GM23338 (cell line): ENCODE data around the gene HSD17B1. TPM values are rescaled to one million over a fixed set of nuclear protein-coding genes. Genes with fewer than 3 reads are reported as not detected.

Experiments used
- ATAC-seq: fragments of 200-7000 bp; cut with Tn5 transposase; 3 replicates; pipeline ENCODE4 v1.9.1; 2020
- DNase-seq: peaks from one replicate; pipeline ENCODE4 v3.0.0-alpha.2; 2015; ENCODE audit warnings: low spot score
- H2AFZ ChIP-seq: fragments of 200-600 bp; sonication (generic); 2 replicates; pipeline ENCODE4 v1.8.0; 2016; ENCODE audit warnings: antibody characterized with exemption, mild to moderate bottlenecking, moderate library complexity
- H3F3A ChIP-seq: fragments of 200-600 bp; sonication (generic); replicated peaks from 2 replicates; pipeline ENCODE4 v1.8.0; 2017; ENCODE audit warnings: antibody characterized with exemption, mixed run types, low read depth
- H3K27ac ChIP-seq: fragments of 200-600 bp; sonication (generic); 2 replicates; pipeline ENCODE4 v1.6.1; 2016; ENCODE audit warnings: low read depth
- H3K27me3 ChIP-seq: fragments of 200-600 bp; sonication (generic); 2 replicates; pipeline ENCODE4 v1.8.0; 2016; ENCODE audit warnings: mild to moderate bottlenecking, mixed run types, moderate library complexity; ENCODE audit not compliant: insufficient read depth
- H3K36me3 ChIP-seq: fragments of 200-600 bp; sonication (generic); 2 replicates; pipeline ENCODE4 v1.8.0; 2016; ENCODE audit warnings: mild to moderate bottlenecking; ENCODE audit not compliant: insufficient read depth
- H3K4me1 ChIP-seq: fragments of 200-600 bp; sonication (generic); 2 replicates; pipeline ENCODE4 v1.8.0; 2016; ENCODE audit warnings: mild to moderate bottlenecking, moderate library complexity; ENCODE audit not compliant: insufficient read depth
- H3K4me2 ChIP-seq: fragments of 200-600 bp; sonication (generic); 2 replicates; pipeline ENCODE4 v1.7.1; 2017; ENCODE audit warnings: mixed run types
- H3K4me3 ChIP-seq: fragments of 200-600 bp; sonication (generic); 2 replicates; pipeline ENCODE4 v1.6.1; 2016; ENCODE audit warnings: mixed run types
- H3K79me2 ChIP-seq: fragments of 200-600 bp; sonication (generic); replicated peaks from 2 replicates; pipeline ENCODE4 v1.8.0; 2017; ENCODE audit warnings: mild to moderate bottlenecking; ENCODE audit not compliant: insufficient read depth
- H3K9me2 ChIP-seq: fragments of 200-600 bp; sonication (generic); 2 replicates; pipeline ENCODE4 v1.8.0; 2017; ENCODE audit not compliant: insufficient read depth
- H4K20me1 ChIP-seq: fragments of 200-600 bp; sonication (generic); replicated peaks from 2 replicates; pipeline ENCODE4 v1.8.0; 2017; ENCODE audit warnings: mild to moderate bottlenecking; ENCODE audit not compliant: insufficient read depth
- H3K27ac Mint-ChIP-seq: 2 replicates; pipeline ENCODE4 v1.8.0; 2020; ENCODE audit warnings: inconsistent platforms, mild to moderate bottlenecking, moderate library complexity, mixed read lengths
- H3K27me3 Mint-ChIP-seq: 3 replicates; pipeline ENCODE4 v1.8.0; 2022; ENCODE audit warnings: low read depth, mild to moderate bottlenecking, moderate library complexity, mixed read lengths, inconsistent platforms; ENCODE audit not compliant: insufficient read depth, poor library complexity
- H3K36me3 Mint-ChIP-seq: 3 replicates; pipeline ENCODE4 v1.8.0; 2021; ENCODE audit warnings: low read depth, mild to moderate bottlenecking, inconsistent platforms, moderate library complexity, mixed read lengths
- H3K4me1 Mint-ChIP-seq: 3 replicates; pipeline ENCODE4 v1.8.0; 2020; ENCODE audit warnings: mild to moderate bottlenecking, inconsistent platforms, mixed read lengths
- H3K4me3 Mint-ChIP-seq: 3 replicates; pipeline ENCODE4 v1.8.0; 2021; ENCODE audit warnings: moderate library complexity, mild to moderate bottlenecking, inconsistent platforms, mixed read lengths
- H3K9me3 Mint-ChIP-seq: 3 replicates; pipeline ENCODE4 v1.8.0; 2020; ENCODE audit warnings: moderate library complexity, mild to moderate bottlenecking, inconsistent platforms, mixed read lengths
- CREB1 ChIP-seq: fragments of 250-450 bp; sonication (Bioruptor Pico); IDR thresholded peaks from 2 replicates; pipeline ENCODE4 v1.5.0; 2020; ENCODE audit warnings: low read depth, mild to moderate bottlenecking, moderate library complexity
- EZH2 ChIP-seq: fragments of 200-600 bp; sonication (generic); IDR thresholded peaks from one replicate; pipeline ENCODE4 v1.8.0; 2017; ENCODE audit warnings: antibody characterized with exemption, mild to moderate bottlenecking, low read depth; ENCODE audit not compliant: unreplicated experiment
- EZH2phosphoT487 ChIP-seq: fragments of 200-600 bp; sonication (generic); IDR thresholded peaks from one replicate; pipeline ENCODE4 v1.8.1; 2018; ENCODE audit warnings: antibody characterized with exemption; ENCODE audit not compliant: unreplicated experiment
- NANOG ChIP-seq: IDR thresholded peaks from 2 replicates; pipeline ENCODE4 v1.6.1; 2016; ENCODE audit warnings: antibody characterized with exemption, borderline replicate concordance
- POLR2AphosphoS5 ChIP-seq: IDR thresholded peaks from 2 replicates; pipeline ENCODE4 v1.6.1; 2016; ENCODE audit warnings: antibody characterized with exemption, low read depth
- REST ChIP-seq: IDR thresholded peaks from one replicate; pipeline ENCODE4 v1.6.1; 2018; ENCODE audit warnings: antibody characterized with exemption; ENCODE audit not compliant: unreplicated experiment
- STAT1 ChIP-seq: IDR thresholded peaks from one replicate; pipeline ENCODE4 v1.6.1; 2016; ENCODE audit warnings: antibody characterized with exemption; ENCODE audit not compliant: unreplicated experiment
- ZNF114 ChIP-seq: fragments of 250-450 bp; sonication (Bioruptor Pico); IDR thresholded peaks from 2 replicates; pipeline ENCODE4 v1.5.0; 2020; ENCODE audit warnings: mild to moderate bottlenecking, moderate library complexity
- polyA plus RNA-seq: library from polyadenylated mRNA; unstranded; fragments of >200 nt; fragmentation: Nextera tagmentation; extraction: Ambion mirVana; gene quantifications from 2 replicates; pipeline ENCODE4 v1.2.1, GENCODE V29; 2016
- total RNA-seq: library from RNA; depleted of rRNA; stranded (reverse); fragments of >200 nt; shearing (Covaris generic); gene quantifications from 2 replicates; pipeline ENCODE4 v1.2.3, GENCODE V29; 2014
- TF ChIP-seq, protein P1 (sequence below): fragments of 250-450 bp; sonication (Bioruptor Pico); IDR thresholded peaks from 2 replicates; pipeline ENCODE4 v1.5.0; 2020; ENCODE audit warnings: mild to moderate bottlenecking, moderate library complexity
- TF ChIP-seq, protein P2 (sequence below): IDR thresholded peaks from 2 replicates; pipeline ENCODE4 v1.6.1; 2016; ENCODE audit warnings: antibody characterized with exemption

Gene HSD17B1
- total and polyA plus RNA-seq, 2 experiments from 2014 or later = 0.97 to 1.7 TPM

- TF ChIP-seq, protein P1, sequence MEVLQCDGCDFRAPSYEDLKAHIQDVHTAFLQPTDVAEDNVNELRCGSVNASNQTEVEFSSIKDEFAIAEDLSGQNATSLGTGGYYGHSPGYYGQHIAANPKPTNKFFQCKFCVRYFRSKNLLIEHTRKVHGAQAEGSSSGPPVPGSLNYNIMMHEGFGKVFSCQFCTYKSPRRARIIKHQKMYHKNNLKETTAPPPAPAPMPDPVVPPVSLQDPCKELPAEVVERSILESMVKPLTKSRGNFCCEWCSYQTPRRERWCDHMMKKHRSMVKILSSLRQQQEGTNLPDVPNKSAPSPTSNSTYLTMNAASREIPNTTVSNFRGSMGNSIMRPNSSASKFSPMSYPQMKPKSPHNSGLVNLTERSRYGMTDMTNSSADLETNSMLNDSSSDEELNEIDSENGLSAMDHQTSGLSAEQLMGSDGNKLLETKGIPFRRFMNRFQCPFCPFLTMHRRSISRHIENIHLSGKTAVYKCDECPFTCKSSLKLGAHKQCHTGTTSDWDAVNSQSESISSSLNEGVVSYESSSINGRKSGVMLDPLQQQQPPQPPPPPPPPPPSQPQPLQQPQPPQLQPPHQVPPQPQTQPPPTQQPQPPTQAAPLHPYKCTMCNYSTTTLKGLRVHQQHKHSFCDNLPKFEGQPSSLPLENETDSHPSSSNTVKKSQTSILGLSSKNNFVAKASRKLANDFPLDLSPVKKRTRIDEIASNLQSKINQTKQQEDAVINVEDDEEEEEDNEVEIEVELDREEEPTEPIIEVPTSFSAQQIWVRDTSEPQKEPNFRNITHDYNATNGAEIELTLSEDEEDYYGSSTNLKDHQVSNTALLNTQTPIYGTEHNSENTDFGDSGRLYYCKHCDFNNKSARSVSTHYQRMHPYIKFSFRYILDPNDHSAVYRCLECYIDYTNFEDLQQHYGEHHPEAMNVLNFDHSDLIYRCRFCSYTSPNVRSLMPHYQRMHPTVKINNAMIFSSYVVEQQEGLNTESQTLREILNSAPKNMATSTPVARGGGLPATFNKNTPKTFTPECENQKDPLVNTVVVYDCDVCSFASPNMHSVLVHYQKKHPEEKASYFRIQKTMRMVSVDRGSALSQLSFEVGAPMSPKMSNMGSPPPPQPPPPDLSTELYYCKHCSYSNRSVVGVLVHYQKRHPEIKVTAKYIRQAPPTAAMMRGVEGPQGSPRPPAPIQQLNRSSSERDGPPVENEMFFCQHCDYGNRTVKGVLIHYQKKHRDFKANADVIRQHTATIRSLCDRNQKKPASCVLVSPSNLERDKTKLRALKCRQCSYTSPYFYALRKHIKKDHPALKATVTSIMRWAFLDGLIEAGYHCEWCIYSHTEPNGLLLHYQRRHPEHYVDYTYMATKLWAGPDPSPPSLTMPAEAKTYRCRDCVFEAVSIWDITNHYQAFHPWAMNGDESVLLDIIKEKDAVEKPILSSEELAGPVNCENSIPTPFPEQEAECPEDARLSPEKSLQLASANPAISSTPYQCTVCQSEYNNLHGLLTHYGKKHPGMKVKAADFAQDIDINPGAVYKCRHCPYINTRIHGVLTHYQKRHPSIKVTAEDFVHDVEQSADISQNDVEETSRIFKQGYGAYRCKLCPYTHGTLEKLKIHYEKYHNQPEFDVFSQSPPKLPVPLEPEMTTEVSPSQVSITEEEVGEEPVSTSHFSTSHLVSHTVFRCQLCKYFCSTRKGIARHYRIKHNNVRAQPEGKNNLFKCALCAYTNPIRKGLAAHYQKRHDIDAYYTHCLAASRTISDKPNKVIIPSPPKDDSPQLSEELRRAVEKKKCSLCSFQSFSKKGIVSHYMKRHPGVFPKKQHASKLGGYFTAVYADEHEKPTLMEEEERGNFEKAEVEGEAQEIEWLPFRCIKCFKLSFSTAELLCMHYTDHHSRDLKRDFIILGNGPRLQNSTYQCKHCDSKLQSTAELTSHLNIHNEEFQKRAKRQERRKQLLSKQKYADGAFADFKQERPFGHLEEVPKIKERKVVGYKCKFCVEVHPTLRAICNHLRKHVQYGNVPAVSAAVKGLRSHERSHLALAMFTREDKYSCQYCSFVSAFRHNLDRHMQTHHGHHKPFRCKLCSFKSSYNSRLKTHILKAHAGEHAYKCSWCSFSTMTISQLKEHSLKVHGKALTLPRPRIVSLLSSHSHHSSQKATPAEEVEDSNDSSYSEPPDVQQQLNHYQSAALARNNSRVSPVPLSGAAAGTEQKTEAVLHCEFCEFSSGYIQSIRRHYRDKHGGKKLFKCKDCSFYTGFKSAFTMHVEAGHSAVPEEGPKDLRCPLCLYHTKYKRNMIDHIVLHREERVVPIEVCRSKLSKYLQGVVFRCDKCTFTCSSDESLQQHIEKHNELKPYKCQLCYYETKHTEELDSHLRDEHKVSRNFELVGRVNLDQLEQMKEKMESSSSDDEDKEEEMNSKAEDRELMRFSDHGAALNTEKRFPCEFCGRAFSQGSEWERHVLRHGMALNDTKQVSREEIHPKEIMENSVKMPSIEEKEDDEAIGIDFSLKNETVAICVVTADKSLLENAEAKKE (CRISPR knock-in tag) = no peak
- TF ChIP-seq POLR2AphosphoS5 (no peak), STAT1 (no peak), EZH2phosphoT487 (no peak), EZH2 (no peak), ZNF114 (CRISPR knock-in tag) (no peak), NANOG (no peak), CREB1 (CRISPR knock-in tag) (no peak)
- TF ChIP-seq, protein P2, sequence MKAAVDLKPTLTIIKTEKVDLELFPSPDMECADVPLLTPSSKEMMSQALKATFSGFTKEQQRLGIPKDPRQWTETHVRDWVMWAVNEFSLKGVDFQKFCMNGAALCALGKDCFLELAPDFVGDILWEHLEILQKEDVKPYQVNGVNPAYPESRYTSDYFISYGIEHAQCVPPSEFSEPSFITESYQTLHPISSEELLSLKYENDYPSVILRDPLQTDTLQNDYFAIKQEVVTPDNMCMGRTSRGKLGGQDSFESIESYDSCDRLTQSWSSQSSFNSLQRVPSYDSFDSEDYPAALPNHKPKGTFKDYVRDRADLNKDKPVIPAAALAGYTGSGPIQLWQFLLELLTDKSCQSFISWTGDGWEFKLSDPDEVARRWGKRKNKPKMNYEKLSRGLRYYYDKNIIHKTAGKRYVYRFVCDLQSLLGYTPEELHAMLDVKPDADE = no peak
Observed at GRCh38 chr17:42591411-42591810, 38.7 kb downstream of the HSD17B1 start (continued).

DNA sequence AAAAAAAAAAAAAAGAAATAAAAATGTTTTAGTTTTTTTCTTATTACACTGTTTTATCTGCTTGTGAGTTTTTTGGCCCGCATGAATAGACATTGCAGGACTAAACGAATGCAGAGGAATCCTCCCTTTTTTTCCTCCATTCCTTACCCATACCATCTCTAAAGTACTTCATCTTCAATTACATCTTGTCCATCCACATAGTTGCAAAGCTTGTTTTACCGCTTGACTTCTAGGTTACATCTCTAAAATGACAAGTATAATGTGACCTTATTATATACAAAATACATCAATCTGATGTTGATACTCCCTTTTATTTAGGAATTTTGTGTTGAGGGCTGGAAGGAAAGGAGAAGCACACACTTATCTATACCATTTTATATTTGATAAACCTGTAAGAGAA lies 43.7 kb downstream of the HSD17B1 start:
- no peaks in the 10 kb centered on the region for H3K9me2 ChIP-seq
- H3K4me1 ChIP-seq = no peaks in the 10 kb centered on the region
- Mint-ChIP-seq H3K36me3 (peaks cover 4% of the 10 kb centered on the region; the same call in 1 of the 3 replicates), H3K4me1 (no peaks in the 10 kb centered on the region), H3K9me3 (no peaks in the 10 kb centered on the region), H3K27ac (no peak overlapping the region), H3K4me3 (no peak overlapping the region), H3K27me3 (peaks cover 3% of the 10 kb centered on the region)
- H3K27ac ChIP-seq = no peak overlapping the region
- ATAC-seq (no peak), DNase-seq (no peak)
- H3K36me3 ChIP-seq = no peaks in the 10 kb centered on the region
- peaks cover 25% of the 10 kb centered on the region for H3K79me2 ChIP-seq
- H3K4me2 ChIP-seq = no peak overlapping the region
- H2AFZ ChIP-seq = no peak overlapping the region
- H3K27me3 ChIP-seq = no peaks in the 10 kb centered on the region
- no peaks in the 10 kb centered on the region; the same call in 1 of the 2 replicates for H3F3A ChIP-seq
- H4K20me1 ChIP-seq = peaks cover 8% of the 10 kb centered on the region; the same call in 1 of the 2 replicates
- H3K4me3 ChIP-seq = no peak overlapping the region
- no peak for TF ChIP-seq CREB1 (CRISPR knock-in tag)
- TF ChIP-seq REST = no peak
- TF ChIP-seq NANOG = no peak
- TF ChIP-seq, protein P2 = no peak
- no peak for TF ChIP-seq POLR2AphosphoS5
- TF ChIP-seq STAT1 = no peak
- TF ChIP-seq EZH2phosphoT487 = no peak
